Fibroblast of skin of scalp (primary cell): ENCODE results near the gene SHISA4. TPM values are rescaled to one million over a fixed set of nuclear protein-coding genes. Genes with fewer than 3 reads are reported as not detected.
"Not testable (repeated sequence)": the region's sequence is repeated elsewhere in the genome, so short reads cannot be mapped to it uniquely, and the experiment has no call there.

ENCODE experiments used
- DNase-seq: peaks from one replicate; pipeline ENCODE4 v3.0.0-alpha.2; 2013
- polyA plus RNA-seq, 2 experiments: library from polyadenylated mRNA; unstranded; fragments of 120-200 nt; gene quantifications; one replicate each; pipeline ENCODE4 v1.2.1, GENCODE V29; 2013; ENCODE audit not compliant: insufficient read length in 2 of 2

Gene SHISA4
- 49.5 TPM for polyA plus RNA-seq (2013, experiment 1 of 2; ENCODE audit: insufficient read length)
- polyA plus RNA-seq (2013, experiment 2 of 2; ENCODE audit: insufficient read length) = 47.1 TPM

- DNase-seq = peak; percentile 69
Observed at GRCh38 chr1:201888282-201889089, at the start of gene SHISA4. Gene SHISA4, plus strand, starts transcription at chr1:201888898. Its CDS starts 97 bp downstream, at chr1:201888995.

GRCh38 chr1:201839089-201839488 lies 49.6 kb upstream of the SHISA4 start:
- DNase-seq = not testable (repeated sequence)

- DNase-seq = no peak
Observed at GRCh38 chr1:201840055-201840454, 48.6 kb upstream of the SHISA4 start.

- DNase-seq = no peak
Observed at GRCh38 chr1:201840490-201840889, 48.2 kb upstream of the SHISA4 start.

- no peak for DNase-seq
Observed at GRCh38 chr1:201841265-201841912, 47.3 kb upstream of the SHISA4 start.

DNA sequence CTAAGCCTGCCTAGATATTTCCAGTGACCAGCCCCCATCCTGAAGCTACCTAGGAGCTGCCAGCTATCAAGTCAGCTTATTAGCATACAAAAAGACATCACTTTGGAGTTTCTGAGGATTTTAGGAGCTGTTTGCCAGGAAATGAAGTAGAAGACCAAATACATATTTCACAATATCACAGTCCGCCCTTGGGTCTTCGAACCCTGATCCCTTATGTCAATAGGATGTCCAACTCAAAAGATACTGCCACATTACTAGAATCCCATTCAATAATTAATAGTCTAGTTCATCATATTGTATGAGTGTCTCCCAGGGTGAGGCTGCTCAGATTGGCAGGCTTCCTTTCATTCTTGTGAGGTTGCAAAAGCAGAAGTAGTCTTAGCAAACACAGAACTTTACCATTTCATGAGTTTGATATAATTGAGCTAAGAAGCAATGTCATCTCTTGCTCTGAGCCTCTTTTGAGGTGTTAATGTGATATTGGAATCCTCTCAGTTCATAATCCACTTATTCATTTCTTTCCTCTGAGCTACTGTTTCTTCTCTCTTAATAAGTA lies 46.1 kb upstream of the SHISA4 start:
- no peak for DNase-seq

DNA sequence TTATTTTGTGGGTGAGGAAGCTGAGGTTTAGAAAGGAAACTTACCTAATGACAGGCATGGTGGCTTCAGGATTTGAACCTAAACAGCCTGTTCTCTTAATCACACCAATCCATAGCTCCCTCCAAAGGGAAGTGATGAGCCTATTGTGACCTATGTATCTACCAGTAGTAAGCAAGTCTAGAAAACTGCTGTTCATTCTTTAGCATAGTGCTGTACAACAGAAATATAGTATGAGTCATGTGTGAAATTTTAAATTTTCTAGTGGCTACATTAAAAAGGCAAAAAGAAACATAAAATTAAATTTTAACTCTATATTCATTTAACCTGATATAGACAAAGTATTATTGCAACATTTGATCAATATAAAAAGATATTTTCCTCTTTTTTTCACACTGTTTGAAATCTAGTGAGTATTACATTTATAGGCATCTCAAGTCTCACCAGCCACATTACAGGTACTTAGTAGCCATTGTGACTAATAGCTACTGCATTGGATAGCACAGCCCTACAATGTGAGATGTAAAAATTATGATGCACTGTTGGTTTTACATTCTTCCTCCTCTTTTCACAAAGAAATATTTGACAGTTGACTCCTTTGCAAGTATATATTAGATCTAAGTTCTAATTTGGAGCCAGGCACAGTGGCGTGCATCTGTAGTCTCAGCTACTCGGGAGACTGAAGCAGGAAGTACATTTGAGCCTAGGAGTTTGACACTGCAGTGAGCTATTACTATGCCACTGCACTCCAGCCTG lies 43.2 kb upstream of the SHISA4 start:
- peak; percentile 58 for DNase-seq

GRCh38 chr1:201847150-201847549 lies 41.5 kb upstream of the SHISA4 start:
- DNase-seq = no peak

DNA sequence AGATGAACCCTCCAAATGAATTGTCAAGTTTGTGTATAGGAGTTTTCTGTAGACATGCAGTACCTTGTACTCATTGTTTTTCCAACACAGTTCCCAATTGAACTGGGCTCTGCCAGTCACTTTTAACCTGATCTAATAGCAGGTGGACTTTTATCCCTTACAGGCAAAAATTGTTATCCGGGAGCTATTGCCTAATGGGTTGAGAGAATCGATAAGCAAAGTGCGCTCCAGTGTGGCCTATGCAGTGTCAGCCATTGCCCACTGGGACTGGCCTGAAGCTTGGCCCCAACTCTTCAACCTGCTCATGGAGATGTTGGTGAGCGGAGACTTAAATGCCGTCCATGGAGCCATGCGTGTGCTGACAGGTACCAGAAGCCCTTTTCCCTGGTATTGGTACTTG lies 40.5 kb upstream of the SHISA4 start:
- DNase-seq = no peak

DNA sequence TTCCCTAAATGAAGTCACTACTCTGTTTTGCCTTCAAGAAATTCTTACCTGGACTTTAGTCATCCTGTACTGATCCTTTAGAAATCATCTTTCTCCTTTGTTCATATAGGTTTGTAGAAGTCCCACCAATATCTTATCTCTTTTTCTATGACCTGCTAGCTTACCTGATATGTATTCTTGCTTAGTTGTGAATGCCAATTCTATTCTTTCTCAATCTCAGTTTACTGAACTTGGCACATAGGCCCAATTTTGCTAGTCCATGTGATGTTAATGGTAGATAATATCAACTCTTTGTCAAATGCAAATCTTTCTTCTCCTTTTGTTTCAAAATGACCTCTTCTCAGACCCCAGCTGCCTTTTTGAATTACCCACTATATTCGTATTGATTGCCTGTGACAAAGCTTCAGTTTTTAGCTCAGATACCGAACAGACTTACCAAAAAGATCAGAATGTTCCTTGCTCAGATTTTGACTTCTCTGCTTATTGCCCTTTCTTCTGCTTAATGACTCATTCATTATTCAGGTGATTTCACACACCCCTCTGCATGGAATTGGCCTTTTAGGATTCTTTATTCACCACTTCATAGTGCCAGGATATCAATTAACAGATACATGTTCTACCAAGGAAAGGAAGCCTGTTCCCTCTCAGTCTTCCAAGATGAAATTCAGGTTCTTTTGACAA lies 39.2 kb upstream of the SHISA4 start:
- DNase-seq = no peak

DNA sequence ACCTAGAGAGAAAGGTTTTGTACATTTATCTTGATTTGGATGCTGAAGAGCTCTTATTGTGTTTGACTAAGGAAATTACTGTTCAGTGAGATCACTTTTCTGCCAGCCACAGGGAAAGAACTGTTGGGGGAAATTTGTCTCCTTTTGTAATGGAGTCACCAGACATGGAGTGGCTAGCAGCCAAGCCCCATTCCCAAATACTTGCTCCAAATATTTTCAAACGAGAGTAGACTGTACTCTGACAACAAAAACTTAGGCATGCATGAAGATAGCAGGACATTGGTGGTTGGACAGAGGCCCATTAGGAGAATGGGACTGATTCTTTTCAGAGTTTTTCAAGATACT lies 38.7 kb upstream of the SHISA4 start:
- peak; percentile 96 for DNase-seq

- DNase-seq = no peak
Observed at GRCh38 chr1:201851949-201852348, 36.7 kb upstream of the SHISA4 start.

DNA sequence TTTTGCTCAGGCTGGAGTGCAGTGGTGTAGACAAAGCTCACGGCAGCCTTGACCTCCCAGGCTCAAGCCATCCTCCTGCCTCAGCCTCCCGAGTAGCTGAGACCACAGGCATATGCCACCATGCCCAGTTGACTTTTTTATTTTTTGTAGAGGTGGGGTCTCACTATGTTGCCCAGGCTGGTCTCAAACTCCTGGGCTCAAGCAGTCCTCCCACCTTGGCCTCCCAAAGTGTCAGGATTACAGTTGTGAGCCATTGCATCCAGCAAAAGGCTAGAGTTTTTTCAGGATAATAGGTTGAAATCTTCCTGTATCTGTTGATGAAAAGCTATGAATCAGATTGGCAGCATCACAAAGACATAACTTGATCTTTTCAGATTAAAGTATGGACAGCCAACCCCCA lies 32.0 kb upstream of the SHISA4 start:
- DNase-seq = not testable (repeated sequence)

DNA sequence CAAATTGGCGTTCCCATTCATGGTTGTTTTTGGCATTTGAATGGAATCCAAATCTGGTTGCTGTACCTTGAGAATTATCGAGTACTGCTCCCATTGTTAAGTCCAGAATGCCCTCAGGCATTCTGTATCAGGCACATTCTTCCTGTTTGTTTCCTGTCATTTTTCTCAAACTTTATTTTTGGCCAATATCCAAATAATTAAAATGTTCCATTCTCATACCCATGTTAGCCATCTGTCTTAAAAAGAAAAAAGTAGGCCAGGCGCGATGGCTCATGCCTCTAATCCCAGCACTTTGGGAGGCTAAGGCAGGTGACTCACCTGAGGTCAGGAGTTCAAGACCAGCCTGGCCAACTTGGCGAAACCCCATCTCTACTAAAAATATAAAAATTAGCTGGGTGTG lies 29.3 kb upstream of the SHISA4 start:
- no peak for DNase-seq

DNA sequence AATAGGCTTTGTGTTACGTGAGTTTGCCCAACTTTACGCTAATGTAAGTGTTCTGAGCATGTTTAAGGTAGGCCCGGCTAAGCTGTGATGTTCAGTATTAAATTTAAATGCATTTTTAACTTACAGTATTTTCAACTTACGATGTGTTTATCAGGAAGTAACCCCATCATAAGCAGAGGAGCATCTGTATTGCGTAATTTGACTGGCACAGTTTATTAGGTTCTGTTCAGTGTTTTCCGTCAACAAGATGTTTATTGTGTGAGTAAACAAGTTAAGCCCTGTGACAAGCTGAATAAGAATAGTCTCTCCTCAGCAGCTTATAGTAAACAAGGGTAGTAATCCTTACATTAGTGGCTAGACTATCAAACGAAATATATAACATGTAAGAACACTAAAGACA lies 27.2 kb upstream of the SHISA4 start:
- DNase-seq = no peak

- DNase-seq = no peak
Observed at GRCh38 chr1:201870397-201870796, 18.3 kb upstream of the SHISA4 start.

DNA sequence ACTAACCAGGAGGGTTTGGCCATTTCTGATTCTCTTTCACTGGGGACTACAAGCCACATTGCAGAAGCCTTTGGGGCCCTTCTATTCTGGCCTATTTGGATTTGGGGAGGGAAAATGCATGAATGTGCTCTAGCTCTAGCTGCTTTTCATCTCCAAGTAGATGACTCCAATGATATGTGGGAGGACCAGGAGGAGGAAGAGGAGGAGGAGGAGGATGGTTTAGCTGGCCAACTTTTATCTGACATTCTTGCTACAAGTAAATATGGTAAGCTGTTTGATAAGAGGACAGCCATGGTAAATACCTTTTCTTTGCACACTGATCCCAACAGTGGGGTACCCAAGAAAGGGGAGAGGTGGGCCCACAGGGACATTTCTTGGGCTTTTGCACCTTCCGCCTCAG lies 14.0 kb upstream of the SHISA4 start:
- no peak for DNase-seq

GRCh38 chr1:201876148-201876818 lies 12.4 kb upstream of the SHISA4 start:
- peak; percentile 39 for DNase-seq

DNA sequence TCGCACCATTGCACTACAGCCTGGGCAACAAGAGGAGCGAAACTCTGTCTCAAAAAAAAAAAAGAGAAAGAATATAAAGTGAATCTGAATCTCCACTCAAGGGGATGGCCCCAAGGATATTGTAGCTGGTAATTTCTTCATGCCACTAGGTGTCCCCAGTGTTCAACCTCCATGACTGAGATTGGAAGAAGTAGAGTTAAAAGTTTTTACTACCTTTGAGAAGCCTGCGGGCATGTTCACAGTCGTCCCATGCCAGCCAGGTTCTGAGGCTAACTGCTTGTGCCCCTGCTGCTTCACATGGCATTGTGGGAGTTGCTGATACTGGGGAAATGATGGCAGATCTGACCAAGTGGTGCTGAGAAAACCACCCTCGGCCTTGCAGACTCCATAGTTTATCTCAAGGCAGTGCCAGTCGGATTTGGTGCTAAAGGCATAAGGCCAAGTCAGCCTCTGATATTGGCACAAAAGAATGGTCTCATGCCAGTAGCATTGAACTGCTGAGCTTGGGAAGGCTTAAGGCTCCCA lies 10.8 kb upstream of the SHISA4 start:
- DNase-seq = peak; percentile 60

DNA sequence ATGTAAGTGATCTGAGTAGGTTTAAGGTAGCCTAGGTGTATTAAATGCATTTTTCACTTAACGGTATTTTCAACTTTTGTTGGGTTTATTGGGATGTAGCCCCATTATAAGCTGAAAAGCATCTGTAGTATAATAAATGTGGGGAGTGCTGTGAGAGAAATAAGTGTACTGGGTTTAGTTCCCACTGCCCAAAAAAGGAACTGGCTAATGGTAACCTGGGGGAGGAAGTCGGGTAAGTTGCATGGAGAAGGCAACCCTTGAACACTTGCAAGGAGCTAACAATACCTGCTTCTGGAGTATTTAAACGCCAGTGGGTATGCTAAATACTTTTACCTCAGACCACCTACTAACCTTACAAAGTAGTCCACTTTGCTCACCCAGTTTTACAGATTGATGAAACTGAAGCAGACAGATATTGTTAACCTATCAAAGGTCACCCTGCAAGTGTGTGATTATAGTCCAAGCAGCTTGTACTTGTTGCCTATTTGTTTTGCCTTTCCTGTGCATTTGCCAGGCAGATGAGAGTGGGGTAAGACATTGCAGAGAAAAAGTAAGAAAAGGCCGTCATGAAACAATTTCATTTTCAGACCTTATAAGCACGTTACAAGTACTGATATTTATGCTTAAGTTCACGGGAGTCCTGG lies 7.6 kb upstream of the SHISA4 start:
- DNase-seq = no peak

DNA sequence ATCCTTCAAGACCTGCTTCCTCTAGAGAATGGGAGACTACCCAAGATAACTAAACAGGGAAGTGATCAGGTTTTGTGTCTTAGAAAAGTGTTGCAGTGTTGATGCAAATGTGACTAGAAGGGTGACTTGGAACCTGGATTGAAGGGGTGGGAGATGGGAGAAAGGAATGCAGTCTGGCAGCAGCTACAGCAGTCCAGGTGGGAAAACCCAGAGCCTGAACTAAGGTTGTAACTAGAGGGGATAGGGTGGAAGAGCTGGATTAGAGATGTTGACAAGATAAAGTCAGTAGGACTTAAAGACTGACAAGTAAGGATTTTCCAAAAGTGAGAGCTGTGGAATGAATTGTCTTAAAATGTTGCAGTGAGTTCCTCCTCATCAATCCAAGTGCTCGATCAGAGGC lies 7.1 kb upstream of the SHISA4 start:
- no peak for DNase-seq
